Fibroblast of lung (primary cell): ENCODE results near the gene TBC1D25. TPM values are rescaled to one million over a fixed set of nuclear protein-coding genes. Genes with fewer than 3 reads are reported as not detected.

ENCODE experiments used
- DNase-seq, 2 donors: peaks; one replicate each; pipeline versions ENCODE4 v3.0.0 to v3.0.0-alpha.2; 2010; ENCODE audit warnings: low read depth in 2 of 2
- H2AFZ ChIP-seq: 2 replicates; pipeline ENCODE4 v1.5.1; 2012; ENCODE audit warnings: low read length, control low read depth, inconsistent platforms
- H3K27ac ChIP-seq: 2 replicates; pipeline ENCODE4 v1.5.1; 2011; ENCODE audit warnings: low read length, control low read depth; ENCODE audit not compliant: insufficient read depth
- H3K27me3 ChIP-seq: 2 replicates; pipeline ENCODE4 v1.5.1; 2011; ENCODE audit warnings: mild to moderate bottlenecking, low read length; ENCODE audit not compliant: control insufficient read depth, insufficient read depth
- H3K36me3 ChIP-seq: 2 replicates; pipeline ENCODE4 v1.5.1; 2011; ENCODE audit warnings: low read length; ENCODE audit not compliant: control insufficient read depth, insufficient read depth
- H3K4me1 ChIP-seq: 2 replicates; pipeline ENCODE4 v1.5.1; 2011; ENCODE audit warnings: low read length; ENCODE audit not compliant: control insufficient read depth, insufficient read depth; ENCODE audit errors: extremely low read depth
- H3K4me2 ChIP-seq: 2 replicates; pipeline ENCODE4 v1.5.1; 2011; ENCODE audit warnings: low read length, control low read depth; ENCODE audit not compliant: insufficient read depth; ENCODE audit errors: extremely low read depth
- H3K4me3 ChIP-seq, 4 experiments: fragments of 200-600 bp in 1 of 4; sonication (generic) in 1 of 4; replicated peaks in 1 of 4; 2 replicates each; pipeline ENCODE4 v1.5.1; 2011 to 2016; ENCODE audit warnings: low read length in 4 of 4, low read depth in 3 of 4, mild to moderate bottlenecking in 3 of 4, control low read depth in 2 of 4, inconsistent platforms in 1 of 4, mixed read lengths in 1 of 4; ENCODE audit not compliant: insufficient read depth in 1 of 4; ENCODE audit errors: control extremely low read depth in 1 of 4
- H3K79me2 ChIP-seq: 2 replicates; pipeline ENCODE4 v1.5.1; 2012; ENCODE audit warnings: mild to moderate bottlenecking, low read length, inconsistent platforms; ENCODE audit not compliant: control insufficient read depth, insufficient read depth
- H3K9ac ChIP-seq: 2 replicates; pipeline ENCODE4 v1.5.1; 2011; ENCODE audit warnings: mild to moderate bottlenecking, low read length, control low read depth; ENCODE audit not compliant: insufficient read depth
- H3K9me3 ChIP-seq: 2 replicates; pipeline ENCODE4 v1.5.1; 2012; ENCODE audit warnings: low read depth, low read length; ENCODE audit not compliant: control insufficient read depth, insufficient read depth
- H4K20me1 ChIP-seq: 2 replicates; pipeline ENCODE4 v1.5.1; 2011; ENCODE audit warnings: low read length; ENCODE audit not compliant: control insufficient read depth, insufficient read depth; ENCODE audit errors: extremely low read depth
- EZH2 ChIP-seq: IDR thresholded peaks from 2 replicates; pipeline ENCODE4 v1.5.1; 2012; ENCODE audit warnings: low read length, control low read depth, mild to moderate bottlenecking; ENCODE audit errors: missing control alignments
- polyA plus RNA-seq, 2 donors: library from polyadenylated mRNA; depleted of rRNA in 1 of 2; stranded (reverse) in 1 of 2; unstranded in 1 of 2; fragments of >200 nt; gene quantifications; 2 replicates each; pipeline ENCODE4 v1.2.1, GENCODE V29; 2011 to 2012; ENCODE audit warnings: missing spikeins in 1 of 2
- total RNA-seq: library from RNA; depleted of rRNA; stranded (reverse); fragments of >200 nt; gene quantifications from 2 replicates; pipeline ENCODE4 v1.2.1, GENCODE V29; 2014
- TF ChIP-seq, protein P1 (sequence below), 2 donors: IDR thresholded peaks in 1 of 2; conservative IDR thresholded peaks in 1 of 2; 1 replicate in 1 of 2; 2 replicates in 1 of 2; pipeline ENCODE4 v1.5.1; 2011 to 2012; ENCODE audit warnings: low read length in 2 of 2, control low read depth in 1 of 2, inconsistent platforms in 1 of 2, low read depth in 1 of 2, mild to moderate bottlenecking in 1 of 2

The TBC1D25 gene
- total and polyA plus RNA-seq, 2 donors (not counting 1 experiment from before 2014, with no cell fraction given) = 5.1 to 8.5 TPM

DNA sequence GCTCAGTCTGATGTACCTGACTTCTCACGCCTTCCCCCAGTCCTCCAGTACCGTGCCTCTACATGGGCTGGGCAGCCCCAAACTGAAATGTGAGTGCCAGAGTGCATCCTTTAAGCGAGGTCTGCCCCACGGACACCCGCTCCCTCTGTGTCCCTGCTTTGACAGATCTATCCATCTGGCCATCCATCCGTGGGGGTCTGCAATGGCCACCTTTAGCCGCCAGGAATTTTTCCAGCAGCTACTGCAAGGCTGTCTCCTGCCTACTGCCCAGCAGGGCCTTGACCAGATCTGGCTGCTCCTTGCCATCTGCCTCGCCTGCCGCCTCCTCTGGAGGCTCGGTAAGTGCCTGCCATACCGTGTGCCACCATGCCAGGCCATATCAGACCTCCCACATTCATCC, 29.9 kb upstream of the TBC1D25 start:
- Histone ChIP-seq H3K79me2 (no peaks in the 10 kb centered on the region), H3K4me3 (peak overlapping the region; percentile 59 to 74 (median 67)), H3K4me1 (no peaks in the 10 kb centered on the region), H3K4me2 (peak overlapping the region; percentile 87), H4K20me1 (no peaks in the 10 kb centered on the region), H3K27me3 (no peaks in the 10 kb centered on the region), H3K36me3 (no peaks in the 10 kb centered on the region), H3K9ac (no peak overlapping the region), H3K27ac (no peak overlapping the region), H2AFZ (peak overlapping the region; percentile 86), H3K9me3 (no peaks in the 10 kb centered on the region)
- no peak for DNase-seq
- TF ChIP-seq, protein P1, sequence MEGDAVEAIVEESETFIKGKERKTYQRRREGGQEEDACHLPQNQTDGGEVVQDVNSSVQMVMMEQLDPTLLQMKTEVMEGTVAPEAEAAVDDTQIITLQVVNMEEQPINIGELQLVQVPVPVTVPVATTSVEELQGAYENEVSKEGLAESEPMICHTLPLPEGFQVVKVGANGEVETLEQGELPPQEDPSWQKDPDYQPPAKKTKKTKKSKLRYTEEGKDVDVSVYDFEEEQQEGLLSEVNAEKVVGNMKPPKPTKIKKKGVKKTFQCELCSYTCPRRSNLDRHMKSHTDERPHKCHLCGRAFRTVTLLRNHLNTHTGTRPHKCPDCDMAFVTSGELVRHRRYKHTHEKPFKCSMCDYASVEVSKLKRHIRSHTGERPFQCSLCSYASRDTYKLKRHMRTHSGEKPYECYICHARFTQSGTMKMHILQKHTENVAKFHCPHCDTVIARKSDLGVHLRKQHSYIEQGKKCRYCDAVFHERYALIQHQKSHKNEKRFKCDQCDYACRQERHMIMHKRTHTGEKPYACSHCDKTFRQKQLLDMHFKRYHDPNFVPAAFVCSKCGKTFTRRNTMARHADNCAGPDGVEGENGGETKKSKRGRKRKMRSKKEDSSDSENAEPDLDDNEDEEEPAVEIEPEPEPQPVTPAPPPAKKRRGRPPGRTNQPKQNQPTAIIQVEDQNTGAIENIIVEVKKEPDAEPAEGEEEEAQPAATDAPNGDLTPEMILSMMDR (conservative IDR thresholded peaks at IDR 0.05 in 1 of 2, IDR thresholded peaks at IDR 0.05 in 1 of 2; ENCODE audit: low read depth in 1 of 2, low read length in 2 of 2) = no peak
- no peak for TF ChIP-seq EZH2

DNA sequence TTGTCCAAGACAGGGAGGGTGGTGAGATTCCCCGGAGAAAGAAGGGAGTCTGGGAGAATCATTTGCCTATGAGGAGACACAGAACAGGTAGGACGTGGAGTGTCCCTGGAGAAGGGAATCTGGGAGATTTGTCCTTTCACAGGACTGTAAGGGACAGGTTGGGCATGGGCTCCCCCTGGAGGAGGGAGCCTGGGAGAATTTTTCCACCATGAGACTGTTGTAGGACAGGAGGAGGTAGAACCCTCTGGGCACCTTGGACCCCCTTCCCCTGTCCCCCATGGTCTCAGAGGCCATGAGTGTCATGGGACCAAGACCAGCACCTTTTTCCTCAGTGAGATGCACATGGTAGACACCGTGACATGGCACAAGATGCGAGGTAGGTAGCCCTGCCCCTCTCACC, 28.0 kb upstream of the TBC1D25 start:
- no peaks in the 10 kb centered on the region for H3K27me3 ChIP-seq
- no peaks in the 10 kb centered on the region for H4K20me1 ChIP-seq
- no peaks in the 10 kb centered on the region for H3K36me3 ChIP-seq
- H3K27ac ChIP-seq = no peak overlapping the region
- no peak overlapping the region for H3K4me3 ChIP-seq
- TF ChIP-seq, protein P1 (conservative IDR thresholded peaks at IDR 0.05 in 1 of 2, IDR thresholded peaks at IDR 0.05 in 1 of 2; ENCODE audit: low read depth in 1 of 2, low read length in 2 of 2) = peak; percentile 39 to 48
- TF ChIP-seq EZH2 = no peak
- no peaks in the 10 kb centered on the region for H3K4me1 ChIP-seq
- no peak overlapping the region for H3K9ac ChIP-seq
- no peak overlapping the region for H2AFZ ChIP-seq
- H3K9me3 ChIP-seq = no peaks in the 10 kb centered on the region
- no peak for DNase-seq
- no peaks in the 10 kb centered on the region for H3K79me2 ChIP-seq
- H3K4me2 ChIP-seq = no peak overlapping the region

DNA sequence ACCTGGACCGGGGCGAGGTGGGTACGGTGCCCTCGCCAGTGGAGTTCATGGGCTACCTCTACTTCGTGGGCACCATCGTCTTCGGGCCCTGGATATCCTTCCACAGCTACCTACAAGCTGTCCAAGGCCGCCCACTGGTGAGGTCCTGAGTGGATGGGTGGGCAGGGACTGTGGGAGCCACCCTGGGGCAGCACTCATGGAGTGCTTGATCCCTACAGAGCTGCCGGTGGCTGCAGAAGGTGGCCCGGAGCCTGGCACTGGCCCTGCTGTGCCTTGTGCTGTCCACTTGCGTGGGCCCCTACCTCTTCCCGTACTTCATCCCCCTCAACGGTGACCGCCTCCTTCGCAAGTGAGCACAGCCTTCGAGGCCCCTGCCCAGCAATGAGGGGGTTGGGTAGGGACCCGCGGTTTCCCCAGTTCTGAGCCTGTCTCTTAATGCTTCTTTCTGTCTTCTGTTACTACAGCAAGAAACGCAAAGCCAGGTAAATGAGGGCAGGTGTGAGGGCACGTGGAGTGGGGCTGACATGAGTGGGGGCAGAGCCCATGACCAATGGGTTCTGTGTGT, 27.1 kb upstream of the TBC1D25 start:
- no peak overlapping the region for H2AFZ ChIP-seq
- no peaks in the 10 kb centered on the region for H3K4me1 ChIP-seq
- no peaks in the 10 kb centered on the region for H3K79me2 ChIP-seq
- H3K27ac ChIP-seq = no peak overlapping the region
- H3K9ac ChIP-seq = no peak overlapping the region
- H3K9me3 ChIP-seq = no peaks in the 10 kb centered on the region
- no peak overlapping the region for H3K4me2 ChIP-seq
- no peaks in the 10 kb centered on the region for H4K20me1 ChIP-seq
- no peak for TF ChIP-seq EZH2
- TF ChIP-seq, protein P1 (conservative IDR thresholded peaks at IDR 0.05 in 1 of 2, IDR thresholded peaks at IDR 0.05 in 1 of 2; ENCODE audit: low read depth in 1 of 2, low read length in 2 of 2) = no peak
- no peaks in the 10 kb centered on the region for H3K27me3 ChIP-seq
- H3K4me3 ChIP-seq = no peak overlapping the region
- no peaks in the 10 kb centered on the region for H3K36me3 ChIP-seq
- DNase-seq = no peak
